GM06990 (cell line): ENCODE measurements around the gene MAML1.

Experiments used
- DNase-seq: peaks from one replicate; pipeline ENCODE4 v3.0.0-alpha.2; 2011; ENCODE audit not compliant: insufficient read length; ENCODE audit errors: extremely low read depth
- H3K27me3 ChIP-seq: replicated peaks from 2 replicates; pipeline ENCODE4 v1.6.0; 2011; ENCODE audit warnings: low read length; ENCODE audit not compliant: control insufficient read depth, insufficient read depth
- H3K36me3 ChIP-seq: 2 replicates; pipeline ENCODE4 v1.5.1; 2011; ENCODE audit warnings: low read length; ENCODE audit not compliant: control insufficient read depth, insufficient read depth
- H3K4me3 ChIP-seq: replicated peaks from 2 replicates; pipeline ENCODE4 v1.5.1; 2011; ENCODE audit warnings: low read depth, mild to moderate bottlenecking, control low read depth, low read length
- TF ChIP-seq, protein P1 (sequence below): IDR thresholded peaks from 2 replicates; pipeline ENCODE4 v1.5.1; 2011; ENCODE audit warnings: low read length, control low read depth, mild to moderate bottlenecking, inconsistent platforms; ENCODE audit not compliant: insufficient read depth, poor library complexity, severe bottlenecking

The MAML1 gene

DNA sequence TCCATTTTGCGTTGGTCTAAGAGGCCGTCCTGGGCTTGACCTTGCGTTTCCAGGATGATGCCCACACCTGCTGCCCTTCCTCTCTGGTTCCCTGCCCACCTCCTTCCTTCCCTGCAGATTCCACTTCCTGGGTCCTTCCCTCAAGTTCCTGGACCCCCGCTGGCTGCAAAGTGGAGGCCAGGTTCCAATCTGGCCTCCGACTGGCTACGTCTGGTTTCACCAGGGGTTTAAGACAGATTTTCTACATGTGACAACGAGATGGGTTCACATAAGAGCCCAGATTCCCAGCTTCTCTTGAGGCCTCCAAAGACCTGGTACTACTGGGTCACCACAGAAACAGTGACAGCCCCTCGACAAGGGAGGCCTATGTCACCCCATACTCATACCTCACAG lies 71.9 kb downstream of the MAML1 start:
- H3K36me3 ChIP-seq, result peaks cover 6% of the 10 kb centered on the region
- no peaks in the 10 kb centered on the region for H3K27me3 ChIP-seq
- DNase-seq, result no peak
- TF ChIP-seq, protein P1, sequence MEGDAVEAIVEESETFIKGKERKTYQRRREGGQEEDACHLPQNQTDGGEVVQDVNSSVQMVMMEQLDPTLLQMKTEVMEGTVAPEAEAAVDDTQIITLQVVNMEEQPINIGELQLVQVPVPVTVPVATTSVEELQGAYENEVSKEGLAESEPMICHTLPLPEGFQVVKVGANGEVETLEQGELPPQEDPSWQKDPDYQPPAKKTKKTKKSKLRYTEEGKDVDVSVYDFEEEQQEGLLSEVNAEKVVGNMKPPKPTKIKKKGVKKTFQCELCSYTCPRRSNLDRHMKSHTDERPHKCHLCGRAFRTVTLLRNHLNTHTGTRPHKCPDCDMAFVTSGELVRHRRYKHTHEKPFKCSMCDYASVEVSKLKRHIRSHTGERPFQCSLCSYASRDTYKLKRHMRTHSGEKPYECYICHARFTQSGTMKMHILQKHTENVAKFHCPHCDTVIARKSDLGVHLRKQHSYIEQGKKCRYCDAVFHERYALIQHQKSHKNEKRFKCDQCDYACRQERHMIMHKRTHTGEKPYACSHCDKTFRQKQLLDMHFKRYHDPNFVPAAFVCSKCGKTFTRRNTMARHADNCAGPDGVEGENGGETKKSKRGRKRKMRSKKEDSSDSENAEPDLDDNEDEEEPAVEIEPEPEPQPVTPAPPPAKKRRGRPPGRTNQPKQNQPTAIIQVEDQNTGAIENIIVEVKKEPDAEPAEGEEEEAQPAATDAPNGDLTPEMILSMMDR, result no peak
- no peak overlapping the region for H3K4me3 ChIP-seq

DNA sequence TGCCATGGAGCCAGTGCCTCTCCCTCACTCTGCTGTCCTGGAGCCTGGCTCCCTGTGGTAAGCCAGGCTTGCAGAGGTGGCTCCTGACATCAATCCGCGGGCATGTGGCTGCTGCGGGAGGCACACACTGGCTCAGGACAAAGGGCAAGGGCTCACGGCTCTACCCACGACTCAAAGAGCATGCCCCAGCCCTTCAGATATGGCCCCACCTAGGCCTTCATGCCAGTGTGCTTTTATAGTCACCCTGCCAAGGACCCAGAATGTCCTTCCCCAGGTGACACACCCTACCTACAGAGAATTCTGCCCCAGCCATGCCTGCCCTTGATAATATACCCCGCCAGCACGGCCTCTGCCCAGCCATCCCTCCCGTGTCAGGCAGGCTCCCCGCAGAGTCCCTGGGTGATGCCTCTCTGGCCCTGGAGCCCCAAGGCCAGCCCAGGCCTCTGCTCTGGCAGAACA lies 72.5 kb downstream of the MAML1 start:
- no peaks in the 10 kb centered on the region for H3K27me3 ChIP-seq
- H3K4me3 ChIP-seq, result peak overlapping the region; percentile 86
- DNase-seq, result no peak
- peaks cover 2% of the 10 kb centered on the region for H3K36me3 ChIP-seq
- TF ChIP-seq, protein P1, result no peak

DNA sequence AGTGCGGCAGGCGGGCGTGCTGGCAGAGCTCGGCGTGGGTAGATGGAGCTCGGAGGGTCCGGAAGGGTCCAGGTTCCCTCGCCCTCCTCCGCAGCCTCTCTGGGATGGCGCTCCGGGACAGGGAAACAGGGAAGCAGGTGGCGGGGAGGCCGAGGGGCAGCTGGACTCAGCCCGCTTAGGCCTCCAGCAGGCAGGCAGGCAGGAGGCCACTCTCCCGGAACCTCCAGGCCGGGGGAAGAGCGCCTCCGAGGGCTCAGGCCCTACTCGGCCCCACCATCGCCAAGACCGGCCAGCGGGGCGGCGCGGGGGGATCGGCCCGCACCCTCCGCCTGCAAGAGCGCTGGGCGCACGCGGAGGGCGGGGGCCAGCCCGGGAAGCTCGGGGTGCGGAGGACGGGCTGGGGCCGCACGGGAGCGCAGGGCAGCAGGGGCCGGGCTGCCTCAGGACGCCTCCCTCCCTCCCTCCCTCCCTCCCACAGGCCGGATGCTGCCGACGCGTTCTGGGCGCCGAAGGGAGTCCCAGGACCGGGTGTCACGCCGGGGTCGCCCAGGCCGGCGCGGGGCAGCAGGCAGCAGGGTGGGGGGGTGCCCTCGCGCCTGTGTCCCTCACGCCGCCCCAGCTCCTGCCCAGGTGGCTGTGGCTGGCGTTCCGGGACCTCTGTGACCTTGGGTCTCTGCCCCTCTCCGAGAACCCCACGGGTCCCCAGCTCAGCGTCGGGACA lies 73.1 kb downstream of the MAML1 start:
- DNase-seq, result peak; percentile 65
- H3K36me3 ChIP-seq, result peaks cover 2% of the 10 kb centered on the region
- peak overlapping the region; percentile 86 for H3K4me3 ChIP-seq
- TF ChIP-seq, protein P1, result no peak
- no peaks in the 10 kb centered on the region for H3K27me3 ChIP-seq

DNA sequence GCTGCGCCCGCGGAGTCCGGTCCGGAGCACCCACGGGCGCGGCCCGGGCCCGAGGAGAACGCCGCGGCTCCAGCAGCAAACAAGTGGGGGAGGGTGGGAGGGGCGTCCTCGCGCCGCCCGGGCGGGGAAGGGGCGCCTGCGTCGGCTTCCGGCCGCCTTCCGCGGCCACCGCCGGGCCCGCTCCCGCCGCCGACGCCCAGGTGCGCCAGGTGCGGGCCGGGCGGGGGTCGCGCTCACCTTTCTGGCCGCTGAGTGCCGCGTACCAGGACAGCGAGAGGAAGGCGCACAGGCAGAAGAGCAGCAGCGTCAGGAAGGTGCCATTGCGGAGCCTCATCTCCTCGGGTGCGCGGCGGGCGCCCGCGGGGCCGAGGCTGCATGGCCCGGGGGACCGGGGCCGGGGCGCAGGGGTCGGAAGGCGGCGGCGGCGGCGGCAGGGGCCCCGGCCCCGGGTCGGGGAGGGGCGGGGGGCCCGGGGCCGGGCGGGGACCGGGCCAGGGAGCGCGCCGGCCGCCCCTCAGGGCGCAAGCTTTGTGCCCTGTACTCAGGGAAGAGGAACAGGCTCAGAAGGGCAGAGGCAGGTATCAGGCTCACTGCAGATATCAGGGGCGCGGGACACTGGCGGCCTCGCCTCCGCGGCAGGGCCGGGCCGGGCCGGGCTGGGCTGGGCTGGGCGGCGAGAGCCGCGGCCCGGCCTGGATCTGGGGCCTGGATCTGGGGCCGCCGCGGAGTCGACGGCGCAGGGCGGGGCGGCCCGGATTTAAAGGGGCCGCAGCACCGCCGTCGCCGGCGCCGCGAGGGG lies 73.8 kb downstream of the MAML1 start, which contains the start of gene MGAT4B:
MGAT4B (minus strand) TSS at position 617 of the 799 bp plus-strand sequence; CDS start at position 334, 283 bp downstream.
- no peaks in the 10 kb centered on the region for H3K27me3 ChIP-seq
- H3K36me3 ChIP-seq, result no peaks in the 10 kb centered on the region; the same call in 1 of the 2 replicates
- TF ChIP-seq, protein P1, result no peak
- peak within 1 kb of the TSS; percentile 86 for H3K4me3 ChIP-seq
- peak; percentile 84 for DNase-seq

DNA sequence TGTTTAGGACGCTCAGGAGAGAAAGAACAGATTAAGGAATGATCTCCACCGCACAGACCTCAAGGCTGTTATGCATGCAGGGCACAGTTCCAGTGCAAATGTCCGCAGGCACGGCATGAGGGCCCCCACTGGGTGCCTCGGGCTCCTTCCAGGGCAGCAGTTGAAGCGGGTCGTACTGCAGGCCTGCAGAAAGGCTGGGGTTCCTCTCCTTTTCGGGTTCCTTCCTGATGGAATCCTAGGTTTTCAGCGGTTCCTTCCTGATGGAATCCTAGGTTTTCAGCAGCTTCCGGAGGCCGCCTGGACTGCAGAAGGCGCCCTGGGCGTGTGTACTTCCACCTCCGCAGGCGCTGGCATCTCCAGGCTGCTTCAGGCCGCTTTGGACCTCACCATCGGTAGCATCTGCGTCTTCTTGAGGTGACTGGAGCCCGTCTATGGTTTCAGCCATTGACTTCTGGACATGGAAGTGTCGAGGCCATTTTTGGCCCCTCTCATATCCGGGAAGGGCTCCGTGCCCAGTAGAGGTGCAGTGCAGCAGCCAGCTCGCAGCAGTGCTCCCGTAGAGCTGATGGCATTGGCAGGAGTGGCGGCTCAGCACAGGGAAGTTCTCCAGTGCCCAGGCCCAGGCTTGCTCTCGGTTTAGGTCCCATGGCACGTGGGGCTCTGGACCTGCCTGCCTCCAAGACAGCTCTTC lies 79.7 kb downstream of the MAML1 start:
- no peak overlapping the region for H3K4me3 ChIP-seq

More for the DNA sequence above, 79.7 kb downstream of the MAML1 start:
- TF ChIP-seq, protein P1, result no peak
- Histone ChIP-seq H3K36me3 (no peaks in the 10 kb centered on the region; the same call in none of the 2 replicates), H3K27me3 (no peaks in the 10 kb centered on the region)
- no peak for DNase-seq
